Left hindlimb (tissue), 1 donor: ENCODE measurements around the gene MRPL20.
A peak's percentile ranks its signal among the peaks of the same experiment; 100 is the strongest.
"Not testable (repeated sequence)": the region's sequence is repeated elsewhere in the genome, so short reads cannot be mapped to it uniquely, and the experiment has no call there.

Experiments used
- DNase-seq: peaks from one replicate; pipeline ENCODE4 v3.0.0-alpha.2; 2018

MRPL20 gene

DNA sequence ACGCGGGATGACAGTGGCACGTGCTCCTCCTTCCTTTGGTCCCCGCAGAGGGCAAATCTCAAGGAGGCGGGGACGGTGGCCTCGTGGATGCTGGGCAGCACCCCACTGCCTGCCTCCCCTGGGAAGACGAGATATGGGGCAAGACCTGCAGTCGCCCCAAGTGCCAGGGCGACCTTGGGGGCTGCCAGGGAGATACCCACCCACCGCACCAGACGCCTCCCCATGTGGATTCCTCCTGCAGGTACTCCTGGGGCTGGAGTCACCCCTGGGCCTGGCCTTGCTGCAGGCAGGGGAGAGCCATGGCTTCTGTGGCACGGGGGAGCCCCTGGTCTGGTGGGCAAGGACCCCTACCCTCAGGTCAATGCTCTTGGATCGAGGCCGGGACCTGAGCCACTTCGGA, 26.2 kb downstream of the MRPL20 start:
- DNase-seq, result no peak

DNA sequence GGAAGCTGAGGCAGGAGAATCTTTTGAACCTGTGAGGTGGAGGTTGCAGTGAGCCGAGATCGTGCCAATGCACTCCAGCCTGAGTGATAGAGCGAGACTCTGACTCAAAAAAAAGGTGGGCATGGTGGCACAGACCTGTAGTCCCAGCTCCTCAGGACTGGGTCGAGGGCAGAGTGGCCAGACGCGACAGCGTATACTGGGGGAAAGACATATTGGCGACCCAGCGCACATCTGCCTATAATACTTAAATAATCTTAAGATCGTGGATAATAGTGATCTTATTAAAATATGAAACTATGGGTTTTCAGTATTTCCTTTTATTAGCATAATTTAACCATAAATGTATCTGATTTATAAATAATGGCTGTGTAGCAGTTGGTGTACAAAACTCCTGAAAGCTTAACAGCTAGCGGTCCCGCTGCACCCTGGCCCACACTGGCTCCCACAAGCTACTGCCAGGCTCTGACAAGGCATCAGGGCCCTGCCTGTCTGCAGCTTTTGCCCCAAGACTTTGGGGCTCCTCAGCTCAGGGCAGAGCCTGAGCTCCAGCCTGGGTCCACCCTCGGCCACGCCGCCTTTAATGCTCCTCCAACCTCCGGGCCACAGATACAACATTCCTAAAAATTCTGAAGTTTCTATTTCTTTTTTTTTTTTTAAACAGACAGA, 29.4 kb downstream of the MRPL20 start:
- no peak for DNase-seq

DNA sequence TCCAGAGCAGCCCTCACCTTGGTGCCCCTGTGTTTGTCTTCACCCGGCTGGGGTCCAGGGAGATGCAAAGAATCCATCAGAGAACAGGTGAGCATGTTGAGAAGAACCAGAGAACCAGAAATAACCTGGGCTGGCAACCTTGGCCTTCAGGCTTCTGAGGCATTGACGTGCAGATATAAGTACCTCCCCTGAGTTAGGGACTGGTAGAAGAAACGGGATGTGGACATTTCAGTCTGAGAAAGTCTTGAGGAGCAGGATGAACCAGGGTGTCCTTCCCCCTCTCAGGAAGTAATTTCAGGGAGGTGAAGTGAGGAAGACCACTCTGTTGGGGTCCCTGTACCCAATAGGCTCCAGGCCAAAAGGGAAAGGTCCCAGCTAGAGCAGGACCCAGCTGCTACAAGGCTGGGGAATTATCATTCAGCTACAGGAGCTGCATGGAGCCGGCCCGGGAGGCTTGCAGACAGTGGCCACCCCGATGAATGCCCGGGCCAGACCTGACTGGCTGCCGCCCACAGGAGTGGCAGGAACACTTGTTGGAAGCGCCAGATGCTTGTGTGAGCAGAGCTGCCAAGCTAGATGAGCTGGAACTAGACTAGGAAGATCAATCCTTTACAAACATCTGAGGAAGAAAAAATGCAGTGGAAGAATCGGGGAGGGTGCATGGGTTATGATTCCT, 30.4 kb downstream of the MRPL20 start:
- DNase-seq, result no peak

DNA sequence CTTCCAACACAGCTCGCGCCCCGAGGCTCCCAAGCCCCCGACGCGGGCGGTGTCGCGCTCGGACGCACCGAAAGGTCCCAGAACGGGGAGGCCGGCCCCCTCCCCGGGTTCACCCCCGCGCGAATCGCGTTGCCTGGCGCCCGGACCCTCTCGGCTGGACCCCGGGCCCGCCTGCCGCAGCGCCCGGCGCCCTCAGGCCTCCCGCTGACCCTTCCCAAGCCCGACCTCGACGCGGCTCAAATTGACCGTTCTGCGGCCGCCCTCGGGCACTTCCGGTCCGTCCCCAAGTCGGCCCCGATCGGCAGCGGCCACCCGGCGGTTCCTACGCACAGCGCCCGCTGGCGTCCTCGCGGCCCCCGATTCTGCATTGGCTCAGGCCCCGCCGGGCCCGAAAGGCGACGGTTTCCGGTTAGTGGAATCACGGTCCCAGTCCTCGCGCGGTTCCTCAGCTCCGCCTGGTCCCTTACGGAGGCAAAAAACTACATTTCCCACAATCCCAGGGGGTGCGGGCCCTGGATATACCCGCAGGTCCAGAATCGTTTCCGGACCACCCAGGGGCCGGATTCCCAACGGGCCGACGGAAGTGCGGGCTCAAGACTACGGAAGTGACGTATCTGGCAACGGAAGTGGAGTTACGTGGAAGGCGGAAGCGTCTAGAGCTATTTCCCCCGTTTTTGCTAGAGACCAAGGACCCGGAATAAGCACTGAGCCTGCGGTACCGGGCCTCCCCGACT, 32.0 kb downstream of the MRPL20 start, which contains the start of gene AURKAIP1:
Gene AURKAIP1 (minus strand): TSS at position 279 of the 734 bp plus-strand sequence. CDS start 451 bp downstream, outside the sequence.
- DNase-seq, result peak; percentile 99

DNA sequence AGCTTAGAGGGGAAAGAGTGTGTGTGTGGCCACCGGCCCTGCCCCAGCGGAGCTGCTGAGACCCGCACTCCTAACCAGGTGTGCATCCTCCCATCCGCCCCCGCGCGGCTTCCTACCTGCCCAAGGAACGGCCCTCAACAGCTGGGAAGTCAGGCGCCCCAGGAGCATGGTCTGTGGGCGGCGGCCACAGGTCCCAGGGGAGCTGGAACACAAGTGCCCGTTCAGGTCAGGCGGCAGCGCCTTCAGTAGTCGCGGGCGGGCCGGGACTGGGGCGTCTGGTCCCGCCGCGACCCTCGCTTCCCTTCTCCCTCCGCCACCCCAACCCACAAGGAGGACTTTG, 32.5 kb downstream of the MRPL20 start:
- DNase-seq, result peak; percentile 44

DNA sequence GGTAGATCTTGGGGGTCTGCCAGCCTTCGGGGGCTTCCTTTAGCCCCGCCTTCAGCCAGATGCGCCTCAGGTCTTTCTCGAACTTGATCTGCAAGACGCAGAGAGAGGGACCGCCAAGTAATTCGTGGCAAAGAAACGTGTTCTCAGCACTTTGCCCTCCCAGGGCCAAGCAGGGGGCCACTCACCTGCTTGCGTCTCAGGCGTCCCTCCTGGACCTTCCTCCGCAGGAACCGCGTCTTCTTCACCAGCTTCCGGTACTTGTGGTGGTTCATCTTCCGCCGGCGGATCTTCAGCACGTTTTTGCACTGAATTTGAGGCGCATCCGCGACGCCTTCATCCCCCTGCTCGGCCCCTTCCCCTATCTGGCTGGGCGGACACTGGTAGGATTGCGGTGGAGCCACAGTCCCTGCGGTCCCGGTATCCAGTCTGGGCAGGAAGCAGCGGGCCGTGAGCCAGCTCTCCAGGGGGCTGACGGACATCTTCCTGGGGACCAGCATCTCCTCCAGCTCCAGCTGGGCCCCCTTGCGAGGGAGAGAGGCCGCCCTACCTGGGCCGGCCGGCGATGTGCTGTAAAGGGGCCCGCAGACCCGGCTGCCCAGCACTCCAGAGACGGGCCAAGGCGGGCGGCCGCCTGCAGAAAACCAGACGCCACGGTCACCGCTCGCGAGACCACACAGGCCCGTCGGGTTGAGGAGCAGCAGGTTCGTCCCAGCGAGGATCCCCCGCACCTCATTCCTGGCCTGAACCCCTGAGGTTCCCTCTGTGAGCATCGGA, 33.1 kb downstream of the MRPL20 start:
- no peak for DNase-seq

DNA sequence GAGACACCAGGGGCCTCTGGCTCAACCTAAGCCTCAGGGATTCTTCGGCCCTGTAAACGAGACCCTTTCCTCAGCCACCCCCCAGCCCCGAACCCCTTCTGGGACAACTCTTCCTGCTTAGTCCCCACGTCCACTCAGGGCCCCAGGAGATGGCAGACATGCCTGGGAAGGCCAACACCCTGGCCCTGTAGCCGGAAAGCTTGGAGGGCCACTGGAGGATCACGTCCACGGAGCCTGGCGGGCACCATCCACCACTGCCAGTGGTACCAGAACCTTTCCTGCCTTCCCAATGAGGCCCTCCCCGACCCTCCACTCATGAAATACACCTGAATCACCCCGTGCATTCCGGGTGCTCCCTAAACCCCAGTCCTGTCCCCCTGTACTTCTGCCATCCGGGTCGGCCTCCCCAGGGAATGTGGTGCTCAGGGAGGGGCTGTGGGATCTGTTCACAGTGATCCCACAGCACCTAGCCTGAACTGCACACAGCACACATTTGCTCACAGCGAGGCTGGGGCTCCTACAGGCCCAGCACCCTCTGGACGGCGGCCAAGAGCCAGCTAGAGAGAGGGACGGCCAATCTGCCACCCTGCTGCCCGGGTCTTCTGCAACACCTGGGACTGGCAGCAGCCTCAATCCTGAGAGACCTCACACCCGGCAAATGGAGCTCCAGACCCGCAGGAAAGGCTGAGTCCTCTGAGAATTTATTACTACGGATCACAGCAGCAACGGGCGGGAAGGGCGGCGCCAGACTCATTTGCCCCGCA, 33.9 kb downstream of the MRPL20 start:
- peak; percentile 42 for DNase-seq

DNA sequence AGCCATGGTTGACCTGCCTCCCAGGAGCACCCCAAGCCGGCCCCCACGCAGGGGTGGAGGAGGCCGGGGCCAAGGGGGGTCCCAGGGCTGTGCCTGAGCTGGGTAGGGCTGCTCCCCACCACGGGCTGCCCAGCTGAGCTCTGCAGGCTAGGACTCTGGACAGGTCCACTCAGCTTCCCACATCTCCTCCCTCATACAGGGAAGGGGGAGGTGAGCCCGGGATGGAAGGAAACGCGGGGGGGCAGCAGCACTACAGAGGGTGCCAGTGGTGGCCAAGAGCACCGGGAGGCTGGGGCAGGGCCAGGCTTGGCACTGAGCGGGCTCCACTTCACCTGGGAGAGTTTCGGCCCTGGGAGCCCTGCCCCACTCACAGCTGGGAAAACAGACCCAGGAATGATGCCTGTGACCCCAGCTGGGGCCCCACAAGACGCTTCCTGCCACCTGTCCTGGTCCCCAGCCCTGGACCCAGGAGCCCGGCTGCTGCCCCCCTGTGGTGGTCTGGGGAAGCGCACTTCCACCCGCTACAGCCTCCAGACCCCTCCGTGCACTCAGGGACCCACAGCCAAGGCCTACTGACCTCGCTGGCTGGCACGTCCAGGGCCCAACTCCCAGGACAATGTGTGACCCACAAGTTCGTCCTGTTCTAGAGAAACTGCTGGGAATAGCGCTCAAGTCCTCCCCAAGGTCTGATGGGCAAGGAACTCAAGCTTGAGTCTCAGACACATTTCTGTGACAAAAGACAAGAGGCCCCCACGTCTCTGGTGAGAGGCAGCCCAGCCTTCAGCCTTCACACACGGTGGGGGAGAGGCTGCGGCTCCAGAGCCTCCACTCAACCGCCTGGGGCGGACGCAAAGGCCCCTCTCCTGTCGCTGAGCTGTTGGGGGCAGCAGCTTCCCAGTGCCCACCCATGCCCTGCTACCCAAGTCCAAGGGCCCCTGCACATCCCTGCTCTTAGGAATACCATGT, 35.1 kb downstream of the MRPL20 start:
- peak; percentile 79 for DNase-seq

DNA sequence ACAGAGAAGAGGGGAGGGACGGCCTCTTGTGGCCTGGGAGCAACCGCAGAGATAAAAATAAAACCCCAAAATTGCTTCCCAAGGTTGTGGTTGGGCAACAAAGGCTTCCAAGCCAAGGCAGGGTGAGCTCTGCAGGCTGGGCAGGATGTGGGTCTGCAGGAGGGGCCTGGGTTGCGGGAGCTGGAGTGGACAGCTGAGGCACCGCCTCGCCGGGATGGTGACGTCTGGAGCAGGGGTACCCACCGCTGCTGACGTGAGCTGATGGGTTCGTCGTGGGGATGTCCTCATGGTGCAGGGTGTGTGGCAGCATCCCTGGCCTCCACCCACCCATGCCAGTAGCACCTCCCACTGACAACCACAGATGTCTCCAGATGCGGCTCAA, 35.7 kb downstream of the MRPL20 start:
- peak; percentile 75 for DNase-seq

DNA sequence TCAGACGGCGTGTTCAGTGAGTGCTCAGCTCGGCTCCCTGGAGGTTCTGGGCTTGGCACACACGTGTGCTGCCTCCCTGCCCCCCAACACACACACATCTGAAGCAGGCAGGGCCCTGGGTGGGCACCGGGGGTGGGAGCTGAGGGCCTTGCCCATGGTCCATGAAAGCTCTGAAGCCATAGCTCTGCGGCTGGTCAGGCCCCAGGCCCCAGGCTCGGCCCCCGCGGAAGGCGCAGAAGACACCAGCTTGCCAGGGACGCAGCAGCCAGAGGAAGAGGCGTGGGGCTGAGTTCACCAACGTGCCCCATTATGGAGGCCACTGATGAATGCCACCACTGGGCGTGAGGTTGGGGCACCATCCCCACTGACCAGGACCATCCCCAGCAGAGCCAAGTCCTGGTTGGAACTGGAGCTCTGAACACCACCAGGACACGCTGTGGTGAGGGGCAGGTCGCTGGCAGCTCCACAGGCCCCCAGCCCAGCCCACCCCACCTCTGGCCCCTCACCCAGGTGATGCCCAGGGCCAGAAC, 36.3 kb downstream of the MRPL20 start:
- DNase-seq, result peak; percentile 42

DNA sequence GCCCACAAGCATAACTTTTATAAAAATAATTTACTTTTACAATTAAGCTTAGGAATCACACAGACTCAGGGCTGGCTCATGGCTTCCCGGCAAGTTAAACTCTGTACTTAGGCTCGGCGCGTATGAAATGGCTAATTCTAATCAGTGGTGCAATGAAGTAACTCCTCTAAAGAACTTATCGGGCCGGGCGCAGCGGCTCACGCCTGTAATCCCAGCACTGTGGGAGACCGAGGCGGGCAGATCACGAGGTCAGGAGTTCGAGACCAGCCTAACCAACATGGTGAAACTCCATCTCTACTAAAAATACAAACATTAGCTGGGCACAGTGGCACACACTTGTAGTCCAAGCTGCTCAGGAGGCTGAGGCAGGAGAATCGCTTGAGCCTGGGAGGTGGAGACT, 37.0 kb downstream of the MRPL20 start:
- DNase-seq, result not testable (repeated sequence)

DNA sequence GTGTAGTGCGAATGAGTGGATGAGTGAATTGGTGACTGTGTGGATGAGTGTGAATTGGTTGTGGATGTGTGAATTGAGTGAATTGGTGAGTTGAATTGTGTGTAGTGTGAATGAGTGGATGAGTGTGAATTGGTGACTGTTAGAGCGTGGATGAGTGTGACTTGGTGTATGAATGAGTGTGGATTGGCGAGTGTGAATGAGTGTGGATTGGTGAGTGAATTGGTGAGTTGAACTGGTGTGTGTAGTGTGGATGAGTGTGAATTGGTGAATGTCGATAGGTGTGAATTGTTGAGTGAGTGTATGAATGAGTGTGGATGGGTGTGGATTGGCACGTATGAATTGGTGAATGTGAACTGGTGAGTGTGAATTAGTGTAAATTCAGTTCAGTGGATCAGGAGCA, 39.8 kb downstream of the MRPL20 start:
- DNase-seq, result no peak

DNA sequence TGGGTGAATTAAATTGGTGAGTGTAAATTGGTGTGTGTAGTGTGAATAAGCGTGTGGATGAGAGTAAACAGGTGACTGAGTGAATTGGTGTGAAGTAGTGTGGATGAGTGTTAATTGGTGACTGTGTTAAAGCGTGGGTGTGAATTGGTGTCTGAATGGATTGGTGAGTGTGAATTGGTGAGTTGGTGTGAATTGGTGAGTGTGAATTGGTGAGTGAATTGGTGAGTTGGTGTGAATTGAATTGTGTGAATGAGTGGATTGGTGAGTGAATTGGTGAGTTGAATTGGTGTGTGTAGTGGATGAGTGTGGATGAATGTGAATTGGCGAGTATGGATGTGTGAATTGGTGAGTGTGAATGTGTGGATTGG, 40.4 kb downstream of the MRPL20 start:
- DNase-seq, result no peak

DNA sequence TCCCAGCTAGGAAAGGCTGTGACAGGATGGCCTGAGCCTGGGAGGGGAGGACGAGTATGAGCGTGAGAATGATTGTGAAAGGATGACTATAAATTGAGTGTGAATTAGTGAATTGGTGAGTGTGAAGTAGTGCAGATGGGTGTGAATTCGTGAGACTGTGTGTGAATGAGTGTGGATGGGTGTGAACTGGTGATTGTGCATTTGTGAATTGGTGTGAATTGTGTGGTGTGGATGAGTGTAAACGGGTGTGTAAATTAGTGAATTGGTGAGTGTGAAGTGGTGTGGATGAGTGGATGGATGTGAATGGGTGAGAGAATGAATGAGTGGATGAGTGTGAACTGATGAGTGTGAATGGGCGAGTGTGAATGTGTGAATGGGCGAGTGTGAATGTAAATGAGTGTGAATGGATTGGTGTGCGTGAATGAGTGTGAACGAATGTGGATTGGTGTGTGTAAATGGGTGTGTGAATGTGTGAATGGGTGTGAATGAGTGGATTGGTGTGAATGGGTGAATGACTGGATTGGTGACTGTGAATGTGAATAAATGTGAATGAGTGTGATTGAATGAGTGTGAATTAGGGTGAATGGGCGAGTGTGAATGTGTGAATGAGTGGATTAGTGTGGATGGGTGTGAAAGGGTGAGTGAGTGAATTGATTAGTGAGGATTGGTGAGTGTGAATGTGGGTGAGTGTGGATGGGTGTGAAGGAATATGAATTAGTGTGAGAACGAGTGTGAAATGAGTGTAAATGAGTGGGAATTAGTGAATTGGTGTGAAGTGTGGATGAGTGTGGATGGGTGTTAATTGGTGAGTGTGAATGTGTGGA, 41.0 kb downstream of the MRPL20 start:
- DNase-seq, result no peak

DNA sequence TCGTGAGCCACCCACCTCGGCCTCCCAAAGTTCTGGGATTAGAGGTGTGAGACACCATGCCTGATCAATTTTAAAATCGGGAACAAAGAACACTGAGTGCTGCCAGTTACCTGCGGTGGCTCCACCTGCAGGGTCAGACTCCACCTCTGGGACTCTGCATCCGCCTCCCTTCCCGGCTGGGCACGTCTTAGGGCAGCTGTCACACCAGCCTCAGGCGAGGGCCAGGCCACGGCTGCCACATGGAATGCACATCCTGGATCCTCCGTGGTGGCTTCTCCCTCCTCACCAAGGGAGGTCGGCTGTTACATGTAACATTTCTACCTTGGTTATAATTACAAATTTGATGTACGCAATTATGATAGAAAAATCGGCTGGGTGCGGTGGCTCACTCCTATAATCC, 42.8 kb downstream of the MRPL20 start:
- no peak for DNase-seq

DNA sequence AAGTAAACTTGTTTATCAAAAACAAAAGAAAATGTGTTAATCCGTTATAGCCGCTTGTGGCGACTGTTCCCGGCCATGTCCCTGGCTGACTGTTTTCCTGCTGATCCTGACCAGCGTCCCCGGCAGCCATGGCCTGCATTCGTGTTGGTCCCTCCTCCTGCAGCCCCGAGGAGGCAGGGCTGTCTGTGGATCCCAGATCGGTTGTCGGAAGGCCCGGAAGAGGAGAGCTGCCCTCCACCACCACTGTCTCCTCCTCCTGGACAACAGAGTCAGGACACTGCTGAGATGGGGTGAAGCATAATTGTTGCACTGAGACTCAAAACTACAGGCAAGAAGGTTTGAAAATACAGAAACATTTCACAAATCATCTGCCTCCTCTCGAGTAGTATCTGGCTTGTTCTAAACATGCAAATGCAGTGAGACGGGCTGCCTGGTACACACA, 45.1 kb downstream of the MRPL20 start:
- peak; percentile 84 for DNase-seq

DNA sequence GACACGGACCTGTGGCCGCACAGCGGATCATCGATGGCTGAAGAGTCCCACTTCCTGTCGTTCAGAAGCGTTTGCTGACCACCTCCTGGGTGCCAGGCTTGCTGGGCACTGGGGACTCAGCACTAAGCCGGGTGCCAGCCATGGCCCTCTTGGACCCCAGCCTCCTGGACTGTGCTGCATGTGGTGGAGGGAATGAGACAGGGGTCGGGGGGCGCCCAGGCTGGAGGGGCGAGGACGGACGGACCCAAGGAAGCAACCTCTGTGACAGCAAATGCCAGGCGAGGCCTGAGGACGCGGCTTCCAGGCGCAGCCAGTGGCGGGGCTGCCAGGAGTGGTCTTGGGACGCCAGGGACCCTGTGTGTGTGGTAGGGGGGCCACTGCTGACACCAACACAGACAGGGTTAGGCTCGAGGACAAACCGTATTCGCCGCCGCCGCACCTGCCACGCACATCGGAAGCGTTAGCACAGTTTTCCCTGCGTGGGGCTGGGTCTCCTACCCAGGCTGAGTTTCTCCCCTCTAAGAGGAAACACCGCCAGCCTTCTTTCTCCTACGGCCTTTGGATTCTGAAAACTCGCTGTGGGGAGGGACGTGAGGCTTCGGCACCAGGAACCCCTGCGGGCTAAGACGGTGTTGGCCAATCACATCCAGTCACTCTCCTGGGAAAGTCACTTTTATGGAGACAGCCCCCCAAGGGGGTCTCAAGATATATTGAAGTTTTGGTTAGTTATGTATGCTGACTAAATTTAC, 45.7 kb downstream of the MRPL20 start:
- no peak for DNase-seq

DNA sequence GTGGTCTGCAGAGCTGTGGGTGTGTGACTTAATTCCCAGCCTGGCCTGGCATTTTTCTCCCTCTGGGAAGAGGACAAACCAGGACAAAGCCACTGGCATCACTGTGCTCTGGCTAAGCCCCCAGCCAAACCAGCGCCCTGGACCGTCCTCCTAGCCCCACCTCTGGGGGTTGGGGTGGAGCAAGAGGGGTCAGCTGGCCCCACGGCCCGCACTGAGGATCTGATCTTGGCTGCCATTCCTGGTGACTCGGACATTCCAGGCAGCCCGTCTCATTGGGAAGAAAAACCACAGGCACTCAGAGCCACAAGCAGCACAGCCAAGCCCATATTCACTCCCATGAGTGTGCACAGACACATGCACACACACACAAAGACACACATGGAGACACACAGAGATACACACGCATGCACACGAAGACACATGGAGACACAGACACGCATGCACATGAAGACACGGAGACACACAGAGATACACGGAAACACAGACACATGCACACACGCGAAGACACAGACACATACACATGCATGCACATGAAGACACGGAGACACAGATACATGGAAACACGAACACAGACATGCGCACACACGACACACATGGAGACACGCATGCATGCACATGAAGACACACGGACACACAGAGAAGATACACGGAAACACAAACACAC, 46.5 kb downstream of the MRPL20 start:
- peak; percentile 85 for DNase-seq
